ENCODE measurements around the gene ASPHD2. TPM values are rescaled to one million over a fixed set of nuclear protein-coding genes. Genes with fewer than 3 reads are reported as not detected.
"Not testable (repeated sequence)": the region's sequence is repeated elsewhere in the genome, so short reads cannot be mapped to it uniquely, and the experiment has no call there.

The ASPHD2 gene
- total RNA-seq, 1 donor from 2014 or later, result 7.3 TPM

DNA sequence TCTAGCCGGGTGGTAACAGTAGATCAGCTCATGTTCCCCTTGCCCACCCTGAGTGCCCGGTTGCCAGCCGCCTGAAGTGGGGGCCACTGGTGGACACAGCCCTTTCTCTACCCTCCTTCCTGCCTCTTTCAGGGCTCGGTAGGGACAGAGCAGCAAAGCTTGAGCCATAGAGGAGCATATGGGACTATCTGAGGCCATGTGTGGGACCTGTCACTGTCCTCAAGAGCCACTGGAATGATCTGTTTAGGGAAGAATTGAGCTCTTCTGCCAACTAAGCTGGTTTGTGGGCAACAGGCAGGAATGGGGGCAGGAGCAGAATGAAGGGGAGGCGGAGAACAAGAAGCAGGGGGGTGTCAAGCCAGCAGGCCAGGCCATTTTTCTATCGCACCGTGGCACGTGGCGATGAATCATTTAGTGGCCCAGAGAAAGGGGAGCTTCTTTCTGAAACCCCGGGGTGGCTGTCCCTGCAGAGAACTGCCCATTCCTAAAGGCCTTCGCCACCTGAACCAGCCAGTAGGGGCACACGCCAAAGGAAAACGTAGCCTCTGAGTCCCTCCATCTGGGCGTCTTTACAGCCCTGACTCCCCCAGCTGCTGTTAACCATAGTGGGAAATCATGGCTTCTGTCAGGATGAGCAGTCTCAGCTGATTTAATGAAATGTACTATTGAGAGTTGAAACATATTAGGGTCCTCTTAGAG, 8.8 kb downstream of the ASPHD2 start:
- TF ChIP-seq, protein P1, sequence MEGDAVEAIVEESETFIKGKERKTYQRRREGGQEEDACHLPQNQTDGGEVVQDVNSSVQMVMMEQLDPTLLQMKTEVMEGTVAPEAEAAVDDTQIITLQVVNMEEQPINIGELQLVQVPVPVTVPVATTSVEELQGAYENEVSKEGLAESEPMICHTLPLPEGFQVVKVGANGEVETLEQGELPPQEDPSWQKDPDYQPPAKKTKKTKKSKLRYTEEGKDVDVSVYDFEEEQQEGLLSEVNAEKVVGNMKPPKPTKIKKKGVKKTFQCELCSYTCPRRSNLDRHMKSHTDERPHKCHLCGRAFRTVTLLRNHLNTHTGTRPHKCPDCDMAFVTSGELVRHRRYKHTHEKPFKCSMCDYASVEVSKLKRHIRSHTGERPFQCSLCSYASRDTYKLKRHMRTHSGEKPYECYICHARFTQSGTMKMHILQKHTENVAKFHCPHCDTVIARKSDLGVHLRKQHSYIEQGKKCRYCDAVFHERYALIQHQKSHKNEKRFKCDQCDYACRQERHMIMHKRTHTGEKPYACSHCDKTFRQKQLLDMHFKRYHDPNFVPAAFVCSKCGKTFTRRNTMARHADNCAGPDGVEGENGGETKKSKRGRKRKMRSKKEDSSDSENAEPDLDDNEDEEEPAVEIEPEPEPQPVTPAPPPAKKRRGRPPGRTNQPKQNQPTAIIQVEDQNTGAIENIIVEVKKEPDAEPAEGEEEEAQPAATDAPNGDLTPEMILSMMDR (conservative IDR thresholded peaks at IDR 0.05; ENCODE audit: low read depth, low read length), result no peak

DNA sequence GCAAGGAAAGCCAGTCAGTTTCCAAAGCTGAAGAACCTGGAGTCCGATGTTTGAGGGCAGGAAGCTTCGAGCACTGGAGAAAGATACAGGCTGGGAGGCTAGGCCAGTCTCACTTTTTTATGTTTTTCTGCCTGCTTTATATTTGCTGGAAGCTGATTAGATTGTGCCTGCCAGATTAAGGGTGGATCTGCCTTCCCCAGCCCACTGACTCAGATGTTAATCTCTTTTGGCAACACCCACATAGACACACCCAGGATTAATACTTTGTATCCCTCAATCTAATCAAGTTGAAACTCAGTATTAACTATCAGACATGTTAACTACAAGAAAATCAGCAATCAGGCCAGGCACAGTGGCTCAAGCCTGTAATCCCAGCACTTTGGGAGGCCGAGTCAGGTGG, 9.7 kb downstream of the ASPHD2 start:
- DNase-seq (ENCODE audit: low read depth); H3K4me3 ChIP-seq (ENCODE audit: low read depth, low read length): not testable (repeated sequence)

More for the DNA sequence above, 8.8 kb downstream of the ASPHD2 start:
- no peak overlapping the region for H3K4me3 ChIP-seq (ENCODE audit: low read depth, low read length)
- no peak for DNase-seq (ENCODE audit: low read depth)

DNA sequence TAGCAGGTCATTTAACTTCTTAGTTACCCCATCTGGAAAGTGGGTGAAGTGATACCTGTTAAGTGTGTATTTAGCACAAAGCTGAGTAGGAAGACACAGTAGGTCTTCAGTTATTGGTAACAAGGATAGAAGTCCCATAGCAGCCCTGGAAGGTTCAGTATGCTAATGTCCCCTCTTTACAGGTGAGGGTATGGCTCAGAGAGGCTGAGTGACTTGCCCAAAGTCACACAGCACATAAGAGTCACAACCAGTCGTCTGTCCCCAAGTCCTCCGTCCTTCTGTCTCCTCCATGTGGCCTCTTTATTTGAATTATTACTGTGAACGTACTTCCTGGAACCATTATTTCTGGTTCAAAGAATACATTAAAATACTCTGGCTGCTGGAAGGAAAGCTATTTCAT, 10.5 kb downstream of the ASPHD2 start:
- TF ChIP-seq, protein P1 (conservative IDR thresholded peaks at IDR 0.05; ENCODE audit: low read depth, low read length), result no peak
- no peak for DNase-seq (ENCODE audit: low read depth)
- no peak overlapping the region for H3K4me3 ChIP-seq (ENCODE audit: low read depth, low read length)

DNA sequence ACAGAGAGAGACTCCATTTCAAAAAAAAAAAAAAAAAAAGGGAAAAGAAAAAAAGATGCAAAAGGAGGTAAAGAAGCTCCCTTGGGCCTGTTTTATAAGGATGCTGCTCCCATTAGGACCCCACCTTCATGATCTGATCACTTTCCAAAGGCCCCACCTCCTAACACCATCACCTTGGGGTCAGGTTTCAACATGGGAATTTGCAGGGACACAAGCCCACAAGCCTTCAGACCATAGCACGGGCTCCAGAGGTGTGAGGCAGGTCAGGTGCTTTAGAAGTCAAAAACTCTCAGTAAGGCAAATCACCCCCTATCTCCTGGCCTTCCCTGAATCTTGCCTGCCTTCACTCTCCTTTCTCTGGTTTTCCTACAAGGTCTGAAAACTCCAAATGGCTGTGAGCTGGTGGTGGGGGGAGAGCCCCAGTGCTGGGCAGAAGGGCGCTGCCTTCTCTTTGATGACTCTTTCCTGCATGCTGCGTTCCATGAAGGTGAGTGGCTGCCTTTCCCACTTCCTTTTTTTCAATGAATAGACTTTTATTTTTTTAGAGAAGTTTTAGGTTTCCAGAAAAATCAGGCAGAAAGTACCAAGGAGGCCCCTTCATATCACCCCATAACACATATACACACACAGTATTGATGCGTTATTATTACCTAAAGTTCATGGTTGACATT, 13.2 kb downstream of the ASPHD2 start:
- no peak overlapping the region for H3K4me3 ChIP-seq (ENCODE audit: low read depth, low read length)
- TF ChIP-seq, protein P1 (conservative IDR thresholded peaks at IDR 0.05; ENCODE audit: low read depth, low read length), result no peak
- DNase-seq (ENCODE audit: low read depth), result no peak

DNA sequence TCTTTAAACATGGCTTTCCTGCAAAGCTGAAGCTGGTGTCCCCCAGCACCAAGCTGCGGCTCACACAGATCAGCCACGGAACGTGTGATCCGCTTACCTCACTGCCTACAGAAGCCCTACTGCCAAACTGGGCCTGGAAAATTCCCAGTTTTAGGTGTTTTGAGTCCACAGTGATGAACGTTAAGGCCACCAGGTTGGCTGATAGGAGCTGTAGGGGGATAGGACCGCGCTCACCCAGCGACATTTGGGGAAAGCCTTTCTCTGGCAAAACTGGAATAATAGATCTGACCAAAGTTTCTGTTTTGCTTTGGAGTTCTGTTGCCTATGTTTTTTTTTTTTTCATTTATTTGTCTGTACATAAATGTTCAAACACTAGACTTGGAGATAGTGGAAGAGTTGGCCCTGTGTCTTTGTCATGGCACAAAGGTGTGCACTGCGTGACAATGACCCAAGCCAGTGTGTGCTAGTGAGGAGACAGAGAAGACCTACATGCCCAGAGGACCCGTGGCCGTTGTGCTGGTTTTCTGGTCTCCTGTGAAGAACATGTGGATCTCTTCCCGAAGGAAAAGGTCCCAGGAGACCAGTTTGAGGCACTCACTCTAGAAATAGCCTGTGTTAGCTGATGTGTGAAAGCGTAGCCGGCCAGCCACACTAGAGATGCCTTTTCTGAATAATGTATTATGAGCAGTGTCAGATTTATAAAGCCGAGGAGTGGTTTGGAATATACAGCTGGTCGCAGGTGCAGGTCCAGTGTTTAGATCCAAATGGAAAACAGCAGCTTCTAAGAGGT, 15.0 kb downstream of the ASPHD2 start:
- no peak overlapping the region for H3K4me3 ChIP-seq (ENCODE audit: low read depth, low read length)
- TF ChIP-seq, protein P1 (conservative IDR thresholded peaks at IDR 0.05; ENCODE audit: low read depth, low read length), result no peak

DNA sequence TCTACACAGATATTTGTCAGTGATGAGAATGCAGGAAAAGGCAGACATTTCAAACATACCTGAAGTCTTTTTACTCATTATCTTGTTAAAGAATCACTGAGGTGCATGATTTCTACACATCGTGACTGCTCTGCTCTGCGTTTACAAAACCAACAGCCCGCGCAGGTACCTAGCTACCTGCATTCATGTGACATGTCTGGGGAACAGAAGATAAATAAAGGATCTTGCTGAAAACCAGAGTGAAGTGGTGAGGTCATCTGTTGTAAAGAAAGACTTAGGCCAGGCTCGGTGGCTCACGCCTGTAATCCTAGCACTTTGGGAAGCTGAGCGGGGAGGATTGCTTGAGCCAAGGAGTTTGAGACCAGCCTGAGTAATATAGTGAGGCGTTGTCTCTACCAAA, 15.7 kb downstream of the ASPHD2 start:
- no peak for DNase-seq (ENCODE audit: low read depth)

More for the DNA sequence above, 15.0 kb downstream of the ASPHD2 start:
- no peak for DNase-seq (ENCODE audit: low read depth)

More for the DNA sequence above, 15.7 kb downstream of the ASPHD2 start:
- TF ChIP-seq, protein P1 (conservative IDR thresholded peaks at IDR 0.05; ENCODE audit: low read depth, low read length), result no peak
- no peak overlapping the region for H3K4me3 ChIP-seq (ENCODE audit: low read depth, low read length)
